GM12864 (cell line): ENCODE data around the gene ANAPC4.
A peak's percentile ranks its signal among the peaks of the same experiment; 100 is the strongest.
"Not testable (repeated sequence)": the region's sequence is repeated elsewhere in the genome, so short reads cannot be mapped to it uniquely, and the experiment has no call there.

Experiments
- DNase-seq: peaks from one replicate; pipeline ENCODE4 v3.0.0-alpha.2; 2011; ENCODE audit warnings: low read depth
- H3K4me3 ChIP-seq: 2 replicates; pipeline ENCODE4 v1.5.1; 2011; ENCODE audit warnings: mild to moderate bottlenecking, low read depth, low read length, control low read depth
- CTCF ChIP-seq: IDR thresholded peaks from 2 replicates; pipeline ENCODE4 v1.5.1; 2011; ENCODE audit warnings: low read depth, mild to moderate bottlenecking, moderate library complexity, low read length, control low read depth, inconsistent platforms; ENCODE audit errors: missing control alignments

Gene ANAPC4

GRCh38 chr4:25358515-25359275 lies 18.4 kb upstream of the ANAPC4 start:
- DNase-seq: no peak
- no peak overlapping the region for H3K4me3 ChIP-seq
- TF ChIP-seq CTCF: no peak

- TF ChIP-seq CTCF: no peak
- H3K4me3 ChIP-seq: no peak overlapping the region
- no peak for DNase-seq
Measured at GRCh38 chr4:25361253-25361652, 15.8 kb upstream of the ANAPC4 start.

- H3K4me3 ChIP-seq: no peak overlapping the region
- no peak for DNase-seq
- TF ChIP-seq CTCF: peak; percentile 29
Measured at GRCh38 chr4:25367004-25367621, 9.9 kb upstream of the ANAPC4 start.

- TF ChIP-seq CTCF: no peak
- H3K4me3 ChIP-seq: no peak overlapping the region
- no peak for DNase-seq
Measured at GRCh38 chr4:25367877-25368276, 9.2 kb upstream of the ANAPC4 start.

GRCh38 chr4:25368315-25368714 lies 8.7 kb upstream of the ANAPC4 start:
- no peak for DNase-seq
- TF ChIP-seq CTCF: no peak

GRCh38 chr4:25370242-25370641 lies 6.8 kb upstream of the ANAPC4 start:
- no peak for TF ChIP-seq CTCF
- no peak for DNase-seq
- H3K4me3 ChIP-seq: no peak overlapping the region

More at GRCh38 chr4:25368315-25368714, 8.7 kb upstream of the ANAPC4 start:
- no peak overlapping the region for H3K4me3 ChIP-seq

- not testable (repeated sequence) for DNase-seq, H3K4me3 ChIP-seq
Measured at GRCh38 chr4:25372549-25372948, 4.5 kb upstream of the ANAPC4 start.
